Loucy (cell line): ENCODE results near the gene CACNA2D4.

Source experiments
- H2AFZ ChIP-seq: fragments of 200-600 bp; sonication (generic); 2 replicates; pipeline ENCODE4 v1.6.0; 2016; ENCODE audit warnings: antibody characterized with exemption, mild to moderate bottlenecking, low read length, moderate library complexity
- H3F3A ChIP-seq: fragments of 200-600 bp; 2 replicates; pipeline ENCODE4 v1.6.0; 2016; ENCODE audit warnings: antibody characterized with exemption, low read depth, mild to moderate bottlenecking
- H3K27me3 ChIP-seq: fragments of 200-600 bp; sonication (generic); 2 replicates; pipeline ENCODE4 v1.6.1; 2014; ENCODE audit warnings: low read length, mild to moderate bottlenecking; ENCODE audit not compliant: insufficient read depth, poor library complexity, severe bottlenecking
- H3K36me3 ChIP-seq: fragments of 200-600 bp; sonication (generic); 2 replicates; pipeline ENCODE4 v1.6.1; 2016; ENCODE audit warnings: low read length; ENCODE audit not compliant: insufficient read depth
- H3K4me1 ChIP-seq: fragments of 200-600 bp; sonication (generic); 2 replicates; pipeline ENCODE4 v1.5.1; 2014; ENCODE audit warnings: low read length, mild to moderate bottlenecking; ENCODE audit not compliant: insufficient read depth, poor library complexity, severe bottlenecking
- H3K4me2 ChIP-seq: fragments of 200-600 bp; sonication (generic); 2 replicates; pipeline ENCODE4 v1.6.0; 2014; ENCODE audit warnings: antibody characterized with exemption, low read length, low read depth, mild to moderate bottlenecking; ENCODE audit not compliant: poor library complexity, severe bottlenecking
- H3K4me3 ChIP-seq: fragments of 200-600 bp; sonication (generic); 2 replicates; pipeline ENCODE4 v1.5.1; 2014; ENCODE audit warnings: low read length, mild to moderate bottlenecking, mixed read lengths; ENCODE audit not compliant: poor library complexity, severe bottlenecking
- H3K79me2 ChIP-seq: fragments of 200-600 bp; sonication (generic); 2 replicates; pipeline ENCODE4 v1.6.1; 2014; ENCODE audit warnings: low read length; ENCODE audit not compliant: insufficient read depth
- H3K9ac ChIP-seq: fragments of 200-600 bp; sonication (generic); 2 replicates; pipeline ENCODE4 v1.6.0; 2014; ENCODE audit warnings: mild to moderate bottlenecking, low read depth, low read length, moderate library complexity; ENCODE audit not compliant: poor library complexity, severe bottlenecking
- H3K9me2 ChIP-seq: fragments of 200-600 bp; sonication (generic); replicated peaks from 2 replicates; pipeline ENCODE4 v1.6.1; 2016; ENCODE audit warnings: low read depth, low read length, mixed read lengths
- H3K9me3 ChIP-seq: fragments of 200-600 bp; sonication (generic); 2 replicates; pipeline ENCODE4 v1.6.1; 2014; ENCODE audit warnings: mild to moderate bottlenecking, antibody characterized with exemption, low read length, low read depth; ENCODE audit not compliant: insufficient read depth
- H4K20me1 ChIP-seq: fragments of 200-600 bp; sonication (generic); 2 replicates; pipeline ENCODE4 v1.6.0; 2014; ENCODE audit warnings: antibody characterized with exemption, low read length, mild to moderate bottlenecking; ENCODE audit not compliant: insufficient read depth, poor library complexity, severe bottlenecking
- EZH2phosphoT487 ChIP-seq: fragments of 200-600 bp; IDR thresholded peaks from 2 replicates; pipeline ENCODE4 v1.6.1; 2018; ENCODE audit warnings: antibody characterized with exemption, mild to moderate bottlenecking, moderate library complexity, borderline replicate concordance
- TF ChIP-seq, protein P1 (sequence below): fragments of 200-600 bp; sonication (generic); conservative IDR thresholded peaks from 2 replicates; pipeline ENCODE4 v1.5.1; 2014; ENCODE audit warnings: mild to moderate bottlenecking, antibody characterized with exemption, low read length

The CACNA2D4 gene

DNA sequence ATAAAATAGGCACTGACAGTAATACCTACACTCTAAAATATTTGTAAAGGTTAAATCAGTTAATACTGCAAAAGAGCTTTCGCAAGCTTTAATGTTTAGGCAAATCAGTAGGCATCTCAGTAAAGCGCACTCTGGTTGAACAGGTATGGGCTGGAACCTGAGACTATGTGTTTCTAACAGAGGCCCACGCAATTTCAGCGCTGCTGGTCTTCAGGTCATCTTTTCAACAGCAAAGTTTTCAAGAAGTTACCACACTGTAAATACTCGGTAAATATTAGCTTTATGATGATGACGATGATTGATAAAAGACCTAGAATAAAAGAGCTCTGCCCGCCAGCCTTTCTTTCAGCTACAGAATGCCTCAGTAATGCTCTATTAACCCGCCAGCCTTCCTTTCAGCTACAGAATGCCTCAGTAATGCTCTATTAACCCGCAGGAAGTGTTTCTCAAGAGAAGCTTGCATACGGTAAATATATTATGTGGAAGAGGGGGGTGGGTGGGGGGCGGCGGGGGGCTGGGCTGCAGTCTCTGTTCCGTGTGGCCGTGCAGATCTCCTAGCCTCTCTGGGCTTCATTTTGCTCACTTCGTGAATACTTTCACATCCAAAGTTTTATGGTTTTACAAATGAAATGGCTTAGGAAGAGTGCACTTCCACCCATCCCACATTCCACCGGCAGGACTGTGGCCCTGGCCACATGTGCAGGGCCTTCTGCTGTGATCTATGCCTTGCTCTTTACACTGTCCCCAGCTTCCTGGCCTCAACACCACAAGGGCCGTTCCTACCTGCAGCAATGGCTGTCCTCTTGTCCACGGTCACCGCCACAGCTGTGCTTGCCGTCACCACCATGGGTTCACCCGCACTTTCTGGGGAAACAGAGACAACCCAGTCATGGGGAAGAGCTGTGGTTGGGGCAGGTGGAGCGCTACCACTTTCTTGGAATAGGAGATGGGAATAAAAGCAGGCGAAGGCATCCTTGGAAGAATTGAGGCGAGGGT is 78.2 kb downstream of the CACNA2D4 start:
- Histone ChIP-seq H3K27me3 (no peaks in the 10 kb centered on the region), H4K20me1 (no peaks in the 10 kb centered on the region), H3K9ac (peak overlapping the region; percentile 53), H3K36me3 (no peaks in the 10 kb centered on the region), H3K79me2 (no peaks in the 10 kb centered on the region), H3K9me2 (no peaks in the 10 kb centered on the region), H3K4me2 (peak overlapping the region; percentile 58), H3F3A (no peaks in the 10 kb centered on the region; the same call in 1 of the 2 replicates), H3K4me3 (peak overlapping the region; percentile 36), H3K9me3 (no peaks in the 10 kb centered on the region), H3K4me1 (peaks cover 50% of the 10 kb centered on the region), H2AFZ (peak overlapping the region; percentile 36; the same call in 1 of the 2 replicates)
- TF ChIP-seq, protein P1, sequence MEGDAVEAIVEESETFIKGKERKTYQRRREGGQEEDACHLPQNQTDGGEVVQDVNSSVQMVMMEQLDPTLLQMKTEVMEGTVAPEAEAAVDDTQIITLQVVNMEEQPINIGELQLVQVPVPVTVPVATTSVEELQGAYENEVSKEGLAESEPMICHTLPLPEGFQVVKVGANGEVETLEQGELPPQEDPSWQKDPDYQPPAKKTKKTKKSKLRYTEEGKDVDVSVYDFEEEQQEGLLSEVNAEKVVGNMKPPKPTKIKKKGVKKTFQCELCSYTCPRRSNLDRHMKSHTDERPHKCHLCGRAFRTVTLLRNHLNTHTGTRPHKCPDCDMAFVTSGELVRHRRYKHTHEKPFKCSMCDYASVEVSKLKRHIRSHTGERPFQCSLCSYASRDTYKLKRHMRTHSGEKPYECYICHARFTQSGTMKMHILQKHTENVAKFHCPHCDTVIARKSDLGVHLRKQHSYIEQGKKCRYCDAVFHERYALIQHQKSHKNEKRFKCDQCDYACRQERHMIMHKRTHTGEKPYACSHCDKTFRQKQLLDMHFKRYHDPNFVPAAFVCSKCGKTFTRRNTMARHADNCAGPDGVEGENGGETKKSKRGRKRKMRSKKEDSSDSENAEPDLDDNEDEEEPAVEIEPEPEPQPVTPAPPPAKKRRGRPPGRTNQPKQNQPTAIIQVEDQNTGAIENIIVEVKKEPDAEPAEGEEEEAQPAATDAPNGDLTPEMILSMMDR = no peak
- TF ChIP-seq EZH2phosphoT487 = no peak

GRCh38 chr12:1839464-1839863 is 79.0 kb downstream of the CACNA2D4 start:
- H3K4me2 ChIP-seq = peak overlapping the region; percentile 58
- no peaks in the 10 kb centered on the region for H3K79me2 ChIP-seq
- peaks cover 50% of the 10 kb centered on the region for H3K4me1 ChIP-seq
- H3K9me3 ChIP-seq = no peaks in the 10 kb centered on the region
- no peak overlapping the region for H2AFZ ChIP-seq
- peak overlapping the region; percentile 50 for H3K9ac ChIP-seq
- TF ChIP-seq EZH2phosphoT487 = no peak
- TF ChIP-seq, protein P1 = no peak
- peak overlapping the region; percentile 36 for H3K4me3 ChIP-seq
- H3F3A ChIP-seq = no peaks in the 10 kb centered on the region; the same call in 1 of the 2 replicates
- no peaks in the 10 kb centered on the region for H3K9me2 ChIP-seq
- no peaks in the 10 kb centered on the region for H3K27me3 ChIP-seq
- H4K20me1 ChIP-seq = no peaks in the 10 kb centered on the region
- H3K36me3 ChIP-seq = no peaks in the 10 kb centered on the region

DNA sequence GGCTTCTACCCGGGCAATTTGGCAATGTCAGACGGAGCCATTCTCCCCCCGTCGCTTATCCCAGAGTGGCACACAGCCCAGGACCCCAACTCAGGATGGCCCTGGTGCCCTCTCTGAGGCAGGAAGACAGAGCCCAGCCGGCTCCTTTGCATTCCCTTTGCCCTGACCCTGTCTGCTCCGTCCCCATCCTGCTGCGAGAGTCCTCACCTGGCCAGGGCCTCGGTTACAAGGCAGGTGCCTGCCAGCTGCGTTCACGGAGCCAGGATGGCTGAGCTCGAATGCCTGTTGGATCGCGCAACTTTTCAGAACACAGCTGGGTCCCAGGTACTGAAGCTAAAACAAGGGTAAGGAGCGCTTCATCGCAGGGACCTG is 79.5 kb downstream of the CACNA2D4 start:
- no peaks in the 10 kb centered on the region for H3K36me3 ChIP-seq
- H3K79me2 ChIP-seq = no peaks in the 10 kb centered on the region
- no peaks in the 10 kb centered on the region for H3K9me3 ChIP-seq
- no peaks in the 10 kb centered on the region for H4K20me1 ChIP-seq
- H3K4me3 ChIP-seq = no peak overlapping the region
- H3K4me1 ChIP-seq = peaks cover 50% of the 10 kb centered on the region
- H3K4me2 ChIP-seq = peak overlapping the region; percentile 58
- H3K27me3 ChIP-seq = no peaks in the 10 kb centered on the region
- no peak for TF ChIP-seq EZH2phosphoT487
- TF ChIP-seq, protein P1 = no peak
- no peak overlapping the region for H2AFZ ChIP-seq
- H3F3A ChIP-seq = no peaks in the 10 kb centered on the region; the same call in 1 of the 2 replicates
- peak overlapping the region; percentile 50 for H3K9ac ChIP-seq
- no peaks in the 10 kb centered on the region for H3K9me2 ChIP-seq
